ENCODE data around the gene GNG7.
A peak's percentile ranks its signal among the peaks of the same experiment; 100 is the strongest.
"Not testable (repeated sequence)": the region's sequence is repeated elsewhere in the genome, so short reads cannot be mapped to it uniquely, and the experiment has no call there.

Gene GNG7

DNA sequence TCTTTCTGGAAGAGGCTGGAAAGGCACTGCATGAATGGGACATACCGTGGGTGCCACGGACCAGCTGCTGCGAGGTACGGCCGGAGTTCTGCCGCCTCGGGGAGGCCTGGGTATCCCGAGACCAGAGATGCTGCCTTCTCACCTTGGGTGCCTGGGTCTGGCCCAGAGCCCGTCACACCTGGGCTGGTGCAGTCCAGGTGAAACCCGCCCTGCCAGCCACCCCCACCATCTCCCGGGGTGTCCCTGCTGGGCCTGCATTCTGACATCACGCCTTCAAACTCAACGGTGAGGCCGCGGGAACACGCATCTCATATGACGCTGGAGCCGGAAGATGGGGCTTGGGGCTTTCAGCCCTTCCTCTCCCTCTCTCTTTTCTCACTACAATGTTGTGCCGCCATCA, 128.6 kb downstream of the GNG7 start:
- DNase-seq, result no peak

DNA sequence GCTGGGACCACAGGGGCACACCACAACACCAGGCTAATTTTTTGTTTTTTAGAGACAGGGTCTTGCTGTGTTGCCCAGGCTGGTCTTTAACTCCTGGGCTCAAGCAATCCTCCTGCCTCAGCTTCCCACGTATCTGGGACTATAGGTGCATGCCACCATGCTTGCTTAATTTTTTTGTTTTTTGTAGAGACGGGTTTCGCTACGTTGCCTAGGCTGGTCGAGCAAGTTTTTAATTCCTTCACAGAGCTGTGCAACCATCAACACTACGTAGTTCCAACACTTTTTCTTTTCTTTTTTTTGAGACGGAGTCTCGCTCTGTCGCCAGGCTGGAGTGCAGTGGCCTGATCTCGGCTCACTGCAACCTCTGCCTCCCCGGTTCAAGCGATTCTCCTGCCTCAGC, 130.3 kb downstream of the GNG7 start:
- DNase-seq, result not testable (repeated sequence)

DNA sequence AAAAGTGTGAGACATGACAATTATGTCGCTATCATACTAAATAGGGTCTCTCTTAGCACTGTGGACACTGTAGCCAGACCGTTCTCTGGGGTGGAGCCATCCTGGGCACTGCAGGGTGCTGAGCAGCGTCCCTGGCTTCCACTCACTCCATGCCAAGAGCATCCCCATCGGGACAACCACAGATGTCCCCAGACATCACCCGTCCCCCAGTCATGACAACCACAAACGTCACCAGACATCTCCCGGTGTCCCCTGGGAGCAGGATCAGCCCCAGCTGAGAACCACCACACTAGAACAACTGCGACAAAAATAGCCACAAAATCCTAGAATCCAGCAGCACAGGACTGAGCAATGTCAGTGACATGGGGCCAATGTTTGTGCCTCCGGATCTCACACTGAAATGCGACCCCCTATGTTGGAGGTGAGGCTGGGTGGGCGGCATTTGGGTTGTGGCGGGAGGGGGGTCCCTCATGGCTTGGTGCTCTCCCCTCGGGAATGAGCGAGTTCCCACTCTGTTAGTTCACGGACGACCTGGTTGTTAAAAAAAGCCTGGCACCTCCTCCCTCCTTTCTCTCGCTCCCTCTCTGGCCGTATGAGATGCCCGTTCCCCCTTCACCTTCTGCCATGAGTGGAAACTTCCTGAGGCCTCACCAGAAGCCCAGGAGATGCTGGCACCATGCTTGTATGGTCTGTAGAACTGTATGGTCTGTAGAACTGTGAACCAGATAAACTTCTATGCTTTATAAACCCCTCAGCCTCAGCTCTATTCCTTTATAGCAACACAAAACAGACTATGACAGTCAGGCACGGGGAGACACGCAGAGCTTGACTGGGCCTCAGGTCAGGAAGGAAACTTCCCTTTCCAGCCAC, 132.7 kb downstream of the GNG7 start:
- no peak for DNase-seq

GRCh38 chr19:2567996-2568395, 134.5 kb downstream of the GNG7 start:
- no peak for DNase-seq

DNA sequence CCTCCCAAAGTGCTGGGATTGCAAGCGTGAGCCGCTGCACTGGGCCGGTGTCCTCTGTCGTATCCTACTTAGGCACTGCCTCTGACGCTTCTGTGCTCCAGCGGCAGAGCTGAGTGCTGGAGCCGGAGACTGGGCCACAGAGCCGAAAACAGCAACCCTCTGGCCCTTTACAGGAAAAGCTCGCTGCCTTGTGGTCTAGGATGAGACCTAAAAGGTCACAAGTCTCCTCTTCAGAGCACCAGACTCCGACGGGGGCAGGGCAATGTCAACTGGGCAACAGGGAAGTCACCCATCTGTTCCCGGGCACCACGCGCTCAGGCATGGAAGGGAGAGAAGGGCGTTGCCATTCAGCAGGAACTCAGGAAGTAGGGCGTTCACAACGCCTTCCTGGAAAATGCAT, 134.9 kb downstream of the GNG7 start:
- DNase-seq, result peak; percentile 76 to 80

DNA sequence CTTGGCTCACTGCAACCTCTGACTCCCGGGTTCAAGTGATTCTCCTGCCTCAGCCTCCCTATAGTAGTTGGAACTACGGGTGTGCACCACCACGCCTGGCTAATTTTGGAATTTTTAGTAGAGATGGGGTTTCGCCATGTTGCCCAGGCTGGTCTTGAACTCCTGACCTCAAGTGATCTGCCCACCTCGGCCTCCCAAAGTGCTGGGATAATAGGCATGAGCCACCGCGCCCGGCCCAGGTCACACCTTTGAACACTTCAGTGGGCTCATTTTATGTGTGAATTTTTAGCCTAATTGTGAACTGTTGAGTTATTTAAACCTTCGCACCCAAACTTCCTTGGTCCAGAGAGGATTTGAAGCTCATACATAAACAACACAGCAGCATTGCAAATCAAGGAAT, 138.9 kb downstream of the GNG7 start:
- DNase-seq, result not testable (repeated sequence)

DNA sequence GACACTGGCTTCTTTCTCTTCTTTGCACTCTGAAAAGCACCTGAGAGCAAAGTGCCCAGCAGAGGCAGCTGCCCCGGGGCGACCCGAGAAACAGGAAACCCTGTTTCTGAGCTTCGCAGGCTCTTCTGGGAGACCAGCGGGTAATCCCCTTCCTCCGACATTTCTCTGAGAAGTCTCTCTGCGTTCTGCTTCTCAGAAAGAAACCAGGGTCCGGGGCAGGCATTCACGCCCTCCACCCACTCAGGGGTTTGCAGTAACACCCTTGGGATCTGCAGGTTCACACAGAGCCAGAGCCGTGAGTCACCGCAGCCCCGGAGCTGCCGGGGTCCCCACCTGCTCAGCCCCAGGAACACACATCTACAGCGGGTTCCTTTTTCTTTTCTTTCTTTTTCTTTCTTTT, 140.6 kb downstream of the GNG7 start:
- peak; percentile 34 to 43 for DNase-seq

GRCh38 chr19:2561221-2561620, 141.3 kb downstream of the GNG7 start:
- DNase-seq, result no peak

- DNase-seq, result no peak
These were observed 142.1 kb downstream of the GNG7 start for GRCh38 chr19:2560369-2560768.

GRCh38 chr19:2558543-2558942, 144.0 kb downstream of the GNG7 start:
- no peak for DNase-seq

GRCh38 chr19:2558131-2558530, 144.4 kb downstream of the GNG7 start:
- DNase-seq, result not testable (repeated sequence)

DNA sequence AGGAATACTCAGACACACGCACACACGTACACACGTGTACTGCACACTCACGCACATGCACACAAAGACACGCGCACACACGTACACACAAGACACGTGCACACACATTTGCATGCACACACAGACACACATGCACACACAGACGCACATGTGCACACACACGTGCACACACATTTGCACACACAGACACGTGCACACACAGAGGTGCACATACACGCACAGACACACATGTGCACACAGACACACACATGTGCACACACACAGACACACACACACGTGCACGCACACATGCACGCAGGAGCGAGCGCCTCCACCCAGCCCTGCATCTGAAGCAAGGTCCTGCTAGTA, 145.4 kb downstream of the GNG7 start:
- DNase-seq, result no peak

- no peak for DNase-seq
These were observed 146.0 kb downstream of the GNG7 start for GRCh38 chr19:2556221-2557092.

DNA sequence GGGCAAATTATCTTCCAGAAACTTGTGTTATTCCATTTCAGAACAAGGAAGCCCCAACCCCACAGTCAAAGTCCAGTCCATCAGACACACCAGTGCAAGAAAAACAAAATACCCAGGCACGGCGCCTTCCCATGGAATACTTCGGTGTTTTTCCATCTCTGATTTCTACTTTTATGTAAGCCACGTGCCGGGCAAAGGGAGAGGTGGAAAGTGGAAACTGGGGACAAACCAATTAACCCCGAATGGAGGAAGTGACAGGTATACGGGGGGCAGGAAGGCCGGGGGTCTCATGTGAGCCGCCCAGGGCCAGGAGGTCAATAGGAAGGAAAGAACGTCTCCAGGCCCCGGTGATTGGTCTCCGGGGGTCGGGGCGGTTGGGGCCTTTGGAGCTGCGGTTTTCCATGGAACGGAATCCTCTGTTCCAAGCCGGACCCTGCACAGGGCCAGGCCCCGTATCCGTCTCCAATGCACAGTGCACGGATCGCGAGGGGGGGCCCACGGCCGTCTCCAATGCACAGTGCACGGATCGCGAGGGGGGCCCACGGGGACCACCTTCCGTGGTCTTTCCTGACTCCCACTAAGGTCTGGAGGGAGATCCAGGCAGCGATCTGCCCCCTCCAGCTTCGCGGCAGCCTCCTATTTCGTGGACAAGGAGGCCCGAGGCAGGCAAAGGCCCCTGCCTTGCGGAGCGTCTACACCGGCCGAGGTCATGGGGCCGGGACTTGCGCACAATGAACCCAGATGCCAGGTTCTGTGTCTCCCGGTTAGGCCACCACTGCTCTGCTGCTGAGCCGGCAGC, 146.9 kb downstream of the GNG7 start:
- DNase-seq, result no peak

DNA sequence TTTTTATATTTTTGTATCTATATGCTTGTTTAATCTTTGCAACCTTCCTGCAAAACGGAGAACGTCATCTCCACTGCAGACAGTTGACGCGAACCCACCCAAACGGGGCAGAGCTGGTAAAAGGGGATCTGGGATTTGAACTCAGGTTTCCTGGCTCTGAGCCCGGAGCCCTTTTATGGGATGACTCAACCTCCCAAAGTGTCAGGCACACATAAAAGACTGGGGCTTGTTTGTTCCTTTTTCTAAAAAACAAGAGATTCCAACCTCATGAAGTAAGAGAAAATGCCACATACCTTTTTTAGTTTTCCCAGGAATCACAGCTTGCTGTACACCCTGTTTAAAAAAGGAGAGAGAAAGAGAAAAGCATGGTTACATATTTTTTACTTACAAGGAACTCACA, 147.6 kb downstream of the GNG7 start:
- no peak for DNase-seq

DNA sequence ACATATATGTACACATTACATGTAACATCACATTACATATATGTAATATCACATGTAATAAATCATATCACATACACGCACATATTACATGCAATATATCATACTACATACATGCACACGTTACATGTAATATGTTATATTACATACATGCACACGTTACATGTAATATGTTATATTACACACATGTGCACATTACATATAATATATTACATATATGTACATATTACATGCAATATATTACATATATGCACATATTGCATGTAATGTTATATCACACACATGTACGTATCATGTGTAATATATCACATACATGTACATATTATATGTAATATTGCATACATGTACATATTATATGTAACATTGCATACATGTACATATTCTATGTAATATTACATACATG, 149.0 kb downstream of the GNG7 start:
- no peak for DNase-seq

DNA sequence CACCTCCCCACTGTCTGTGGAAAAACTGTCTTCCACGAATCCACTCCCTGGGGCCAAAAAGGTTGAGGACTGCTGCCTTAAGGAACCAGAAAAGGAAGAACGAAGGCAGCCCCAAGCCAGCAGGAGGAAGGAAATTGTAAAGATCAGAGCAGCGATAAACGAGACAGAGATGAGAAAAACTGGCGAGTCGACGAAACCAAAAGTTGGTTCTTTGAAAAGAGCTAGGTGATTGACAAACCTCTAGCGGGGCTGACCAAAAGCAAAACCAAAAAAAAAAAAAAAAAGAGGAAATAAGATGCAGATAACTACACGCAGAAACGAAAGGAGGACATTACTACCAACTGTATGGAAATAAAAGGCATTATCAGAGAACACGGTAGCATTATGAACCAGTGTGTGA, 149.6 kb downstream of the GNG7 start:
- DNase-seq, result peak; percentile 68 to 81

GRCh38 chr19:2551864-2552185, 150.7 kb downstream of the GNG7 start:
- no peak for DNase-seq

DNA sequence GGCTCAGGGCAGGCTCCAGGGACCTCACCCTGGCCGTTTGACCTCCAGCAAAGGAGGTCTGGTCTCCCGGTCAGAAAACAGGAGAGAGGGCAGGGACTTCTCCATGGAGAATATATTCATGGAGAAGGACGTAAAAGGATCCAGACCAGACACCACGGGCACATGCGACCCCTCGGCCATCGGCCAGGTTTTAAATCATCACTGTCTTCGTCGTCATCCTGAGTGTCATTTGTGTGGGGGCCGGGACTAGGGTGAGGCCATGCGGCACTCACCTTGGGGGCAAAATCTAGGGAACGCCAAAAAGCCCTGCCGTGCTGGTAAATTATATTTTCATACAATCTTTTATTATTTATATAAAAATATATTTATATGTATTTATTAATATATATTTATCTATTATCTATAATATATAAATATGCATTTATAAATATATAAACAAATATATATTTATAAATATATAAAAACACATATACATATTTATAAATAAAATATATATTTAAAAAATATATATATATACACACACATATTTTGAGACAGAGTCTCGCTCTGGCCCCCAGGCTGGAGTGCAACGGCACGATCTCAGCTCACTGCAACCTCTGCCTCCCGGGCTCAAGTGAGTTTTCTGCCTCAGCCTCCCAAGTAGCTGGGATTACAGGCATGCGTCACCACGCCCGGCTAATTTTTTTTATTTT, 151.2 kb downstream of the GNG7 start:
- no peak for DNase-seq

DNA sequence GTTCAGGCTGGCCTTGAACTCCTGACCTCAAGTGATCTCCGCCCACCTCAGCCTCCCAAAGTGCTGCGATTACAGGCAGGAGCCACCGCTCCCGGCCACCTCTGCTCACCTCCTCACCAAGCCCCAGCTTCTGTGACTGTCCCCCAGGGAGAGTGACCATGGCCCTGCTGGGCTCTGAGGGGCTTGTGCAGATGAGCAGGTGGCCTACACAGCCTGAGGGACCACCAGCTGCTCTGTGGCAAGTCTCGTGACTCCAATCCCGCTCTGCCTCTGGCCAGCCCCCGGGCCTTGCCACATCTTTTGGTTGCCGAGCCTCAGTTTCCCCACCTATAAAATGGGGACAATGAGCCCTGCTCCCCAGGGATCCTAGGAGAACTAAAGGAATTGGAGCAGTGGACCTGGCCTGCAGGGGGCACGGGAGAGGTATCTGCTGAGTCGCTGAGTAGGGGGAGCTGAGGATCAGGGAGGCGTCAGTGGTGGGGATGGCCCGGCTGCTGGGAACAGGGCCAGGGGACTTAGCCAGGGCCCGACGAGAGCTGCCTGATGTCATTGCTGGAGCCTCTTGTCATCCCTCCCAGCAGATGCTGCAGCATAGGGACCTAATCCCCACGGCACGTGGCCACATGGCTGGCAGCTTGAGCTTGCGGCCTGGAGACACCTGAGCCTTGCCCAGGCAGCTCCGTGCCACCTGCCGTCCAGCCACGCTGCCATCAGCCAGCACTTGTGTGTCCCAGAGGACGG, 151.9 kb downstream of the GNG7 start:
- no peak for DNase-seq

DNA sequence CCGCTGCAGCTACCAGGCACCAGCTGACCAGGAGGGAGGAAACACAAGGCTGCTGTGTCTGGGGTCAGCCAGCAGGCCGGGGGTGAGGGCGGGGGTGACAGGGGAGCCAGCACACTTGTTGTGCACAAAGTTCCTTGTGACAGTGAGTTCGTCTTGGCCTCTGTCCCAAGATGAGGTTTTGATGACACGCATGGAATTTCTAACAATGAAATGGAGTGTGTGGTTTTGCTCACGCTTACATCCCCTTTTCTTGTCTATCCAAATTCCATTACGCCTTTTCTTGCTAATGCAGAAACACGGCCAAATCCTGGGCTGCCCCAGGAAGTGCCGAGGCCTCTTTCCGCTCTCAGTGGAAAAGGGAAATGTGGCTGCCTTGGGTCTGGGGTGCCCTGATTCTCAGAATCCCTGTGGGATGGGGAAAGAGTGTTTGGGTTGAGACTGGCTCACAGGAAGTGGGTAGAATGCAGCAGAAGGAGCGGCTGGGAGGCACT, 152.7 kb downstream of the GNG7 start:
- peak; percentile 95 to 99 for DNase-seq

DNA sequence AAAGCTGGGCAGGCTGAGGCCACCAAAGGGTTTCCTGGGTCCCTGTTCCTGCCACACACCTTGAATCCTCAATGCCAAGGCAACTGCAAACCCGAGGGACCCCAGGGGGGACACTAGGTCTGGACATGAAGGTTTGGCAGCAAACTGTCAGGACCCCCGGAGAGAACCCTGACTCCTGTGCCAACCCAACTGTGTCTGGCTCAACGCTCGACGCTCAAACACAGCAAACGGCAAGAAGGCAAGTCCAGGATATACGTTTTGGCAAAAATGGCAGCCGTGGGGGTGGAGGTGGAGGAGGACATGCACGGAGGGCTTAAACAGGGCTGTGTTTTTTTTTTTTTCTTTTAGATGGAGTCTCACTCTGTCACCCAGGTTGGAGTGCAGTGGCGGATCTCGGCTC, 153.5 kb downstream of the GNG7 start:
- no peak for DNase-seq

Measured in inflammatory macrophage treated with lipopolysaccharide for 1 hour (primary cell).